ENCODE data around the gene KLKB1.

The KLKB1 gene

GRCh38 chr4:186249785-186250754, 22.8 kb downstream of the KLKB1 start:
- TF ChIP-seq CTCF (IDR thresholded peaks at IDR 0.05; ENCODE audit: insufficient read depth, low read depth, low read length, missing control alignments), result no peak
- no peak overlapping the region for H3K4me3 ChIP-seq (ENCODE audit: low read depth, low read length)
- DNase-seq (ENCODE audit: low read depth), result no peak

- TF ChIP-seq CTCF (IDR thresholded peaks at IDR 0.05; ENCODE audit: insufficient read depth, low read depth, low read length, missing control alignments), result no peak
- H3K4me3 ChIP-seq (ENCODE audit: low read depth, low read length), result no peak overlapping the region
- DNase-seq (ENCODE audit: low read depth), result no peak
Measured at GRCh38 chr4:186250760-186251159, 23.5 kb downstream of the KLKB1 start.

GRCh38 chr4:186255122-186255521, 27.8 kb downstream of the KLKB1 start:
- TF ChIP-seq CTCF (IDR thresholded peaks at IDR 0.05; ENCODE audit: insufficient read depth, low read depth, low read length, missing control alignments), result no peak
- no peak for DNase-seq (ENCODE audit: low read depth)
- H3K4me3 ChIP-seq (ENCODE audit: low read depth, low read length), result no peak overlapping the region

- no peak overlapping the region for H3K4me3 ChIP-seq (ENCODE audit: low read depth, low read length)
- TF ChIP-seq CTCF (IDR thresholded peaks at IDR 0.05; ENCODE audit: insufficient read depth, low read depth, low read length, missing control alignments), result no peak
- DNase-seq (ENCODE audit: low read depth), result no peak
Measured at GRCh38 chr4:186258216-186258811, 31.0 kb downstream of the KLKB1 start.

- H3K4me3 ChIP-seq (ENCODE audit: low read depth, low read length), result no peak overlapping the region
- TF ChIP-seq CTCF (IDR thresholded peaks at IDR 0.05; ENCODE audit: insufficient read depth, low read depth, low read length, missing control alignments), result no peak
- no peak for DNase-seq (ENCODE audit: low read depth)
Measured at GRCh38 chr4:186260117-186260503, 32.8 kb downstream of the KLKB1 start.

GRCh38 chr4:186260504-186261448, 33.5 kb downstream of the KLKB1 start:
- H3K4me3 ChIP-seq (ENCODE audit: low read depth, low read length), result no peak overlapping the region
- DNase-seq (ENCODE audit: low read depth), result no peak
- no peak for TF ChIP-seq CTCF (IDR thresholded peaks at IDR 0.05; ENCODE audit: insufficient read depth, low read depth, low read length, missing control alignments)

Data from GM12865 (cell line).